ENCODE results near the gene PHF21B. TPM values are rescaled to one million over a fixed set of nuclear protein-coding genes. Genes with fewer than 3 reads are reported as not detected.

PHF21B gene
- total RNA-seq, 1 donor from 2014 or later, result 113 TPM

GRCh38 chr22:44932493-44932892, 77.3 kb downstream of the PHF21B start:
- TF ChIP-seq CTCF (IDR thresholded peaks at IDR 0.05; ENCODE audit: partially characterized antibody, unreplicated experiment), result no peak

GRCh38 chr22:44931766-44932165, 78.0 kb downstream of the PHF21B start:
- Mint-ChIP-seq H3K27me3 (ENCODE audit: unreplicated experiment) (peaks cover 10% of the 10 kb centered on the region), H3K4me3 (ENCODE audit: unreplicated experiment) (no peak overlapping the region), H3K4me1 (ENCODE audit: low read depth, unreplicated experiment) (peaks cover 13% of the 10 kb centered on the region), H3K27ac (ENCODE audit: unreplicated experiment) (no peak overlapping the region), H3K36me3 (ENCODE audit: unreplicated experiment) (peaks cover 1% of the 10 kb centered on the region), H3K9me3 (ENCODE audit: unreplicated experiment) (peaks cover 3% of the 10 kb centered on the region)
- TF ChIP-seq CTCF (IDR thresholded peaks at IDR 0.05; ENCODE audit: partially characterized antibody, unreplicated experiment), result no peak
- DNase-seq, result no peak

More at GRCh38 chr22:44932493-44932892, 77.3 kb downstream of the PHF21B start:
- Mint-ChIP-seq H3K4me3 (ENCODE audit: unreplicated experiment) (no peak overlapping the region), H3K9me3 (ENCODE audit: unreplicated experiment) (peaks cover 5% of the 10 kb centered on the region), H3K27ac (ENCODE audit: unreplicated experiment) (no peak overlapping the region), H3K27me3 (ENCODE audit: unreplicated experiment) (peaks cover 13% of the 10 kb centered on the region), H3K36me3 (ENCODE audit: unreplicated experiment) (no peaks in the 10 kb centered on the region), H3K4me1 (ENCODE audit: low read depth, unreplicated experiment) (peaks cover 13% of the 10 kb centered on the region)
- peak; percentile 8 for DNase-seq

- Mint-ChIP-seq H3K9me3 (ENCODE audit: unreplicated experiment) (peaks cover 5% of the 10 kb centered on the region), H3K36me3 (ENCODE audit: unreplicated experiment) (peaks cover 5% of the 10 kb centered on the region), H3K27ac (ENCODE audit: unreplicated experiment) (no peak overlapping the region), H3K27me3 (ENCODE audit: unreplicated experiment) (peaks cover 12% of the 10 kb centered on the region), H3K4me3 (ENCODE audit: unreplicated experiment) (no peak overlapping the region), H3K4me1 (ENCODE audit: low read depth, unreplicated experiment) (peaks cover 13% of the 10 kb centered on the region)
- TF ChIP-seq CTCF (IDR thresholded peaks at IDR 0.05; ENCODE audit: partially characterized antibody, unreplicated experiment), result no peak
- DNase-seq, result no peak
These were observed 78.7 kb downstream of the PHF21B start for GRCh38 chr22:44931077-44931540.

GRCh38 chr22:44930711-44931035, 79.1 kb downstream of the PHF21B start:
- H3K36me3 Mint-ChIP-seq (ENCODE audit: unreplicated experiment), result peaks cover 5% of the 10 kb centered on the region
- no peak overlapping the region for H3K27ac Mint-ChIP-seq (ENCODE audit: unreplicated experiment)
- peaks cover 13% of the 10 kb centered on the region for H3K4me1 Mint-ChIP-seq (ENCODE audit: low read depth, unreplicated experiment)
- H3K9me3 Mint-ChIP-seq (ENCODE audit: unreplicated experiment), result peaks cover 5% of the 10 kb centered on the region
- no peak for TF ChIP-seq CTCF (IDR thresholded peaks at IDR 0.05; ENCODE audit: partially characterized antibody, unreplicated experiment)
- H3K27me3 Mint-ChIP-seq (ENCODE audit: unreplicated experiment), result peaks cover 10% of the 10 kb centered on the region
- no peak overlapping the region for H3K4me3 Mint-ChIP-seq (ENCODE audit: unreplicated experiment)
- no peak for DNase-seq

- H3K4me1 Mint-ChIP-seq (ENCODE audit: low read depth, unreplicated experiment), result peaks cover 13% of the 10 kb centered on the region
- H3K36me3 Mint-ChIP-seq (ENCODE audit: unreplicated experiment), result peaks cover 5% of the 10 kb centered on the region
- H3K27ac Mint-ChIP-seq (ENCODE audit: unreplicated experiment), result no peak overlapping the region
- DNase-seq, result no peak
- TF ChIP-seq CTCF (IDR thresholded peaks at IDR 0.05; ENCODE audit: partially characterized antibody, unreplicated experiment), result no peak
- peaks cover 6% of the 10 kb centered on the region for H3K9me3 Mint-ChIP-seq (ENCODE audit: unreplicated experiment)
- H3K27me3 Mint-ChIP-seq (ENCODE audit: unreplicated experiment), result peaks cover 10% of the 10 kb centered on the region
- no peak overlapping the region for H3K4me3 Mint-ChIP-seq (ENCODE audit: unreplicated experiment)
These were observed 79.6 kb downstream of the PHF21B start for GRCh38 chr22:44930016-44930710.

Measured in glutamatergic neuron (in vitro differentiated cells).